GM18907 (cell line): Measurements from ENCODE around the gene SERPINE2.
A peak's percentile ranks its signal among the peaks of the same experiment; 100 is the strongest.
"Not testable (repeated sequence)": the region's sequence is repeated elsewhere in the genome, so short reads cannot be mapped to it uniquely, and the experiment has no call there.

Source experiments
- ATAC-seq: cut with Tn5 transposase; IDR thresholded peaks from one replicate; pipeline ENCODE4 v1.9.1; 2021; ENCODE audit warnings: mild to moderate bottlenecking, moderate library complexity; ENCODE audit not compliant: unreplicated experiment

SERPINE2 gene

DNA sequence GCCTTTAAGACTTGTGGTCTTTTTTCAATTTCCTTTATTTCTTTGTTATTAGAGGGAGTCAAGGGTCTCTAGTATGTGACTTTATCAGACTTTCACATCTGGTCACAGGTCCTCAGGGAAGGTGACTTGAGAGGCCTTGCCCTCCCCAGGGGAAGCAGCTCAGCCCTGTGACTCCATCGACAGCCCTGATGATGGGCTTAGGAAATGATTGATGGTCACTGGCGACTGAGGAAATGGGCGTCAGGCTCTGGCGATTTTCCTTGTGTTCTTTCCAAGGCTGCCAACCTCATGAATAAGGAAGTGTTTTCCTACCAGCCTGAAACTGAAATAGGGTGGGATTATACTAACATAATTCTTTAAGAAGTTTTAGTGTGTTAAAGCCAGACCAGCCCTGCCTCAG is 21.1 kb downstream of the SERPINE2 start:
- ATAC-seq: no peak

DNA sequence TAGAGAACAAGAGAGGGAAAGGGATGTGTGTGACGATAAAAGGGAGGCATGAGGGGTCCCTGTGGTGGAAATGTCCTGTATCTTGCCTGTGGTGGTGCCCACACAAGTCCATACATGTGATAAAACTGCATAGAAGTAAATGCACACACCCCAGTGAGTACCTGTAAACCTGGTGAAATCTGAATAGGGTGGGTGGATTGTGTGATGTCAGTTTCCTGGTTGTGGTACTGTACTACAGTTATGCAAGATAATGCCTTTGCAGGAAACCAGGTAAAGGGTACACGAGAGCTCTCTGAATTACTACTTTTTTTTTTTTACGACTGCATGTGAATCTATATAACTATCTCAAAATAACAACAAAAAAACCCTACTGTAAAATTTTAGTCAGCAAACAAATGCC is 22.1 kb downstream of the SERPINE2 start:
- ATAC-seq: no peak

DNA sequence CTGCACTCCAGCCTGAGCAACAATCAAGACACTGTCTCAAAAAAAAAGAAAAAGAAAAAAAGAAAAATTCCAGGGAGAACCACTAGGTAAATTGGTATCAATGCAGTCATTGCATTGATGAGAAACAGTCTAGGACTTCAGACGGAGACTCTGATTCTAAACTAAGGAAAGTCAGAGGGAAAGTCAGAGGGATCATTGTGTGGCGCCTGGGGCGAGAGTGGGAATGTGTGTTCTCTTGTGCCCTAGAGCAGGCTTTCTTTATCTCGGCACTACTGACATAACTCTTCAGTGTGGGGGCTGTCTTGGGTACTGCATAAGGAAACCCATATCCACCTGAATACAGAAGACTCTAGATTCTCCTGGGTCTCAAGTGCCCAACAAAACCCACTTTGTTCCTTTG is 24.8 kb downstream of the SERPINE2 start:
- no peak for ATAC-seq

GRCh38 chr2:224011837-224012236 is 27.2 kb downstream of the SERPINE2 start:
- no peak for ATAC-seq

DNA sequence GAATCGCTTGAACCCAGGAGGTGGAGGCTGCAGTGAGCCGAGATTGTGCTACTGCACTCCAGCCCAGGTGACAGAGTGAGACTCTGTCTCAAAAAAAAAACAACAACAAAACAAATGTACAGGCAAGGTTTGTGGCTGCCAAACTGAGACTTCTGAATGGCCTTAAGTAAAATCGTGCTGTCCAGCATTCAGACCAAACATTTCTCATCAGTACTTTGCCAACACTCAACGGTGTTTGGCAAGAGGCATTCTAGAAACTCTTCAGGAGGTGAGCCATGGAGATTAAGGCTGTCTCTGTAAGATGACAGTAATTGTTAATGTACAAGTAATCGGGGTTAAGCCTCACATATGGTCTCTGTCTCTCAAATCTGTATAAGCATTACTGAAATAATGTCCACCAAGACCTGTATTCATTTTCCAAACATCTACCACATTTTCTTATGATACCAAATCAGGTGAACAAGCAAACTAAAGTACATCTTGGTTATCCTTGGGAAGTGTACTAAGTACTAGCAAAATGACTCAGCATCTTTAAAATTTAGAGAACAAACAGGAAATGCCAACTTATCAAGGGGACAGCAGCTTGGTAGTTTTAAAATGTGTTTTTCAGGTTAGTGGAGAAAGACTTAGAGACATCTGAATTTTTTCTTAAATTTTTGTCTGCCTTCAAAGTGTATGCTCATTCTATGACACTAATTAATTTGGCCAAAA is 29.3 kb downstream of the SERPINE2 start:
- ATAC-seq: no peak

GRCh38 chr2:224008702-224009261 is 30.3 kb downstream of the SERPINE2 start:
- no peak for ATAC-seq

GRCh38 chr2:224004105-224004695 is 34.9 kb downstream of the SERPINE2 start:
- ATAC-seq: no peak

GRCh38 chr2:224000662-224001061 is 38.4 kb downstream of the SERPINE2 start:
- not testable (repeated sequence) for ATAC-seq

GRCh38 chr2:223999862-224000261 is 39.2 kb downstream of the SERPINE2 start:
- no peak for ATAC-seq

GRCh38 chr2:223998948-223999347 is 40.1 kb downstream of the SERPINE2 start:
- no peak for ATAC-seq

DNA sequence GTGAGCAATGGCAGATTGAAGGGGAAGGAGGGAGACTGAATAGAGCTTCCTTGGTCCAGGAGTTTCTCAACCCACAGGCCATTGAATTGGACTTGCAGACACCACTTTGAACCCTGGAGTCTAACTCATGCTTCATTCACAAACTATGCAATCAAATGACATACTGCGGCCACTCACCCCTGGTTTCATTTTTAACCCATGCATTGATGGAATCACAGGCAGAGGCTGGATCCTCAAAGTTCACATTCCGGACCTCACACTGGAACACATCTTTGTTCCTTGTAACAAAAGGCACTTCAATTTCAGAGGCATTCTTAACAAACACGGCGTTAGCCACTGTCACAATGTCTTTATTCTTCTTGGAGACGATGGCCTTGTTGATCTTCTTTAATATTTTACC is 41.1 kb downstream of the SERPINE2 start:
- ATAC-seq: no peak

DNA sequence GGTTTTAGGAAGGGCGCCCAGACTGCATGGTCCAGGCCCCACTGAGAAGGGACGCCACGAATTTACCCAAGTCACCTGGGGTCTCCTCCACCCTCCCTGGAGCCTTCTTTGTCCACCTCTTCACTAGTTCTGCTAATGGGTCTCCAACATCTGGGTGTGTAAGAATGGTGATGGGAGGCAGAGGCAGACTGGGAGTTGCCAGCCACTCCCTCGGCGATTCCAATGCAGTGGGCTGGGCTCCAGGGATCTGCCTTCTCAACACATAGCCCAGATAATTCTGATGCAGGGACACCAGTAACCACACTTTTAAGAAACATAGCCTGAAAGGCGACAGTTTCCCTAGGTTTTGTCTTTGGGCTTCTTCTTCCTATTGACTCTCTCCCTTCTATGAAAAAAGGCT is 42.7 kb downstream of the SERPINE2 start:
- no peak for ATAC-seq

DNA sequence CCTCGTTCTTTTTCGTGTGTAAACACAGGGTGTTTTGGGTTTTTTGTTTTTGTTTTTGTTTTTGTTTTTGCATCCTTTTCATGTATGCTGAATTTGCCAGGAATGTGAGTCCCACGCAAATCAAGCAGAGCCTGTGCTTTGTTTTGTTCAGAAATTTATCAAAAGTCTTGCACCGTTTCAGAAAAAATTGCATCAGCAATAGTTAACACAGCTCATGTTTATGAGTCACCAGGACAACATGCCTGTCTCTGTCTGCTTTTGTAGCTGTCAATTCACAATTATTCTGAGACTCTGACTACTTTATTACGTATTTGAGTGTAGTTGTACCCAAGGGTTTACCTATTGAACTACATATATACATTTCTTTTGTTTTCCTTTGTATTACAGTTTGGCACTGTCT is 43.5 kb downstream of the SERPINE2 start:
- ATAC-seq: no peak

DNA sequence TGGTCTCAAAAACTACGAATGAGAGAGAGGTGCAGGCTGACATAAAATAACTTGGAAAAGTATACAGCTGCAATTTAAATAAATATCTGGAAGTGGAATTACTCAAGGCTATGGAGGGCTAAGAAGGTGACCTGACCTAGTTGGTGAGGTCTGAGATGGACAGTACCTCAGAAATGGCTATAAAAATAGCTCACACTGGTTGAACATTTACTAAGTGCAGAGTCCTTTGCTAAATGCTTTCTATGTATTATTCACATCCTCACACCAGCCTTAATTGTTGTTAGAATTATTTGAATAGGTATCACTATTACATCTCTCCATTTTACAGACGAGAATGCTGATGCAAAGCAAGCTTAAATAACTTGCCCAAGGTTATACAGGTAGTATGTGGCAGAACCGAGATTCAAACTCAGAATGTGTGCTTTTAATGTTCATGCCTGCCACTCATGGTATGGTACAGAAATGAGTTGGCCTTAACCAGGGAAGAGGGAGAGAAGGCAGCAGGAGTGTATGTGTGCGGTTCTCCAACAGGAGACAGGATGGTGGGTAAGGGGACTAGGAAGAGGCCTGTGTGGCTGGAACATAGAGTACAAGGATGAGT is 44.4 kb downstream of the SERPINE2 start:
- ATAC-seq: no peak

GRCh38 chr2:223993634-223994232 is 45.4 kb downstream of the SERPINE2 start:
- ATAC-seq: peak; percentile 79

DNA sequence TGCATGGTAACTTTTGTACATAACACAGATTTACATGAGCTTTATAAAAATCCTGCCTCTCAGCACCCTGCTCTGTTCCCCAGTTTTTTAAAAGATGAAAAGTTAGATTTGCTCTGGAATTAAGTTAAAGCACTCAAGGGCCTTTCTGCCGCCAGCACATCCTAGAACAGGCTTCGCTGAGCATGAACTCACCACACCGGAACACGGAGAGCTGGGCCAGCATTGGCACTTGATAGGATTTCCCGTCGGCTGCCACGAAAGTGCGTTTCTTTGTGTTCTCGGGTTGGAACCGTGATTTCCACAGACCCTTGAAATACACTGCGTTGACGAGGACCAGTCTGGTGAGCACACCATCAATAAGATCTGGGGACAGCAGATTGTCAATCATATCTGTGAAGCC is 47.5 kb downstream of the SERPINE2 start:
- ATAC-seq: no peak

- no peak for ATAC-seq
Observed at GRCh38 chr2:223989856-223990232, 49.2 kb downstream of the SERPINE2 start.

DNA sequence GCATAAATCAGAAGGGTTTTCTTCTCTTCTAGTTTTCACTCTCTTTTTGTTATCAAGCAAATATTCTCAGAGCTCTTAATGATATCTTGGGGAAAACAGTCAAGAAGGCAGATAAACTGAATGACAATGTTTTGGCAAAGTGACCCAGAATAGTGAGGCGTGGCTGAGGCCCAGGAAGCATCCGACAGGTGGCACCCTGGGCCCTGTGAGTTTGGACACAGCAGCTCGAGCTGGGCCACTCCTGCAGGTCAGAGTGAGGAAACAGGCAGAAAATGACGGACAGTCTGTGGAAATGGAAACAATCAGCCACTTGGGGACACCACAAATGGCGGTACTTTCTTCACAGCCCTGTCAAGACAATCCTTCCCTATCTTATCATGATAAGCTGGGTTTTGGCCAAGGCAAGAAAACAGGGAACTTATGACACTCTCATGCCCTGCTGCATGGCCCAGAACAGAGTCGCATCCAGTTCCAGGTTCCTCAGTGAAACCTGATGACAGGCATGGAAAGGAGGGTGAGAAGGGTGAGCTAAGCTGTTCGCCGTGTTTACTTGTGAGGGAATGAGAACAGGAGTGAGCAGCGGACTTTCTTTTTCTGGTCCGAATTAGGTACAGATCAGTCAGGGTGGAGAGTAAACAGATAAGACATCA is 49.8 kb downstream of the SERPINE2 start:
- ATAC-seq: no peak

DNA sequence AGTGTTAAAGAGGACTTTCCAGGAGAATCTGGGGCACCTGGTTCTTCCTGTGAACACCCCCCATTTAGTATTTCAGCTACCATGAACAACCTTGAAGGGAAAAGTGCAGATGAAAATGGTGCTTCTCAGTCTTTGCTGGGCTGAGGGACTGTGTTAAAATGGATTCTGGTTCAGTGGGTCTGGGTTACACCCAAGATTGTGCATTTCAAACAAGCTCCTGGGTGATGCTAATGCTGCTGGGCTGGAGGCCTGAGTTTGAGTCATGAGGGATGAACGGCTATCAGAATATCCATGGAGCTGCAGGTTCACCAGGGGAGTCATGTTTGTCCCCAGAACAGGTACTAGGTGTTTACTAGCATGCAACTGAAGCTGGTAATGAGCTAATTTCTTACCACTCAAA is 57.8 kb downstream of the SERPINE2 start:
- ATAC-seq: no peak

- no peak for ATAC-seq
Observed at GRCh38 chr2:223980803-223981202, 58.3 kb downstream of the SERPINE2 start.

DNA sequence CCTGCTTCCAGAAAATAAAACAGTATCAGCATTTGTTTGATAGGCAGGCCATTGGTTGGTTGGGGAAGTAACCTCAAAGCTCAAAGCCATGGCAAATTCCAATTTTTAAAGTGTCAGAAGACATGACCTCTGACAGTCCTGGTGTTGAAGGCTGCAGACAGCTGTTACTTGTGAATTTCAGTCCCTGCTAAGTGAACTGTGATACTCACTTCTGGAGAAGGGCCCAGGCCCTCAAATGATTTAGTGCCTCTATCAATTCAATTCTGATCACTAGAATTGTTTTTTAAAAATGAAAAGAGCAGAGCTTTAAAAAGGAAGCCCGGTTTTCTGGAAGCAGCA is 58.7 kb downstream of the SERPINE2 start:
- no peak for ATAC-seq
